ENCODE results near the gene ULK3. TPM values are rescaled to one million over a fixed set of nuclear protein-coding genes. Genes with fewer than 3 reads are reported as not detected.

Gene ULK3
- total and polyA plus RNA-seq, 2 of the 4 experiments (the other 2 are of a cell fraction), result 11.8 to 22.7 TPM

- H3K36me3 ChIP-seq (ENCODE audit: control insufficient read depth, insufficient read depth, low read length), result peaks cover 16% of the 10 kb centered on the region
- H2AK5ac ChIP-seq (ENCODE audit: low read depth, low read length), result no peak overlapping the region
- H3K9me3 ChIP-seq (ENCODE audit: control insufficient read depth, insufficient read depth, low read length), result no peaks in the 10 kb centered on the region
- H3K27ac ChIP-seq (ENCODE audit: insufficient read depth, low read length), result no peak overlapping the region
- in situ Hi-C loops (cut with MboI; ENCODE audit: low sequenced_read_pairs) (no loop called here), dilution Hi-C loops (cut with HindIII; ENCODE audit: low sequenced_read_pairs, unreplicated experiment) (no loop called here), intact Hi-C loops (cut with micrococcal nuclease) (no loop called here)
- H4K91ac ChIP-seq (ENCODE audit: insufficient read depth, low read depth, low read length), result no peak overlapping the region
- no peak overlapping the region for H3K4me2 ChIP-seq (ENCODE audit: low read depth, low read length)
- H3K14ac ChIP-seq (replicated peaks; ENCODE audit: low read depth, low read length), result no peak overlapping the region
- peaks cover 60% of the 10 kb centered on the region for H4K20me1 ChIP-seq (ENCODE audit: insufficient read depth, low read length)
- ATAC-seq (ENCODE audit: low read depth) (no peak), DNase-seq (no peak)
- H2AK9ac ChIP-seq (replicated peaks; ENCODE audit: low read depth, low read length, poor library complexity), result peak overlapping the region; percentile 57
- no CpG with 5 or more reads among the region's 4 CpGs for WGBS, 2 experiments (ENCODE audit: extremely low coverage in 2 of 2, insufficient read length in 1 of 2)
- POLR2A ChIA-PET (ENCODE audit: unreplicated experiment), result no interaction called here
- no peaks in the 10 kb centered on the region for H3K27me3 ChIP-seq (ENCODE audit: control insufficient read depth, insufficient read depth, low read length)
- no TSS peak for BruUV-seq (replicated peaks)
- no peak overlapping the region for H2BK20ac ChIP-seq (ENCODE audit: low read depth, low read length)
- no peak overlapping the region for H2BK15ac ChIP-seq (ENCODE audit: low read depth, low read length)
- no peak overlapping the region for H4K5ac ChIP-seq (ENCODE audit: low read depth, low read length)
- CTCF ChIA-PET, result interaction anchor here (1.5 kb wide), 1 partner anchor 44 kb away, joined by 5 read pairs; no protein-coding TSS in a partner anchor
- H3K56ac ChIP-seq (ENCODE audit: extremely low read depth, insufficient read depth, low read length), result no peak overlapping the region
- H3K4me3 ChIP-seq (ENCODE audit: insufficient read depth, low read depth, low read length), result no peak overlapping the region
- peaks cover 11% of the 10 kb centered on the region for H3K9me1 ChIP-seq (ENCODE audit: insufficient read depth, low read length)
- H3K9ac ChIP-seq (ENCODE audit: low read depth, low read length), result no peak overlapping the region
- H2AFZ ChIP-seq (replicated peaks; ENCODE audit: low read length, poor library complexity), result no peak overlapping the region
- H2BK5ac ChIP-seq (ENCODE audit: low read depth, low read length, poor library complexity, severe bottlenecking), result no peak overlapping the region
- no peak overlapping the region for H2BK120ac ChIP-seq (ENCODE audit: low read depth, low read length)
- TF ChIP-seq MAFK (IDR thresholded peaks at IDR 0.05; ENCODE audit: low read depth, low read length), result no peak
- no peak for TF ChIP-seq POLR2A (IDR thresholded peaks at IDR 0.05; ENCODE audit: low read depth, low read length)
- TF ChIP-seq, protein P1, sequence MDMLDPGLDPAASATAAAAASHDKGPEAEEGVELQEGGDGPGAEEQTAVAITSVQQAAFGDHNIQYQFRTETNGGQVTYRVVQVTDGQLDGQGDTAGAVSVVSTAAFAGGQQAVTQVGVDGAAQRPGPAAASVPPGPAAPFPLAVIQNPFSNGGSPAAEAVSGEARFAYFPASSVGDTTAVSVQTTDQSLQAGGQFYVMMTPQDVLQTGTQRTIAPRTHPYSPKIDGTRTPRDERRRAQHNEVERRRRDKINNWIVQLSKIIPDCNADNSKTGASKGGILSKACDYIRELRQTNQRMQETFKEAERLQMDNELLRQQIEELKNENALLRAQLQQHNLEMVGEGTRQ (IDR thresholded peaks at IDR 0.05; ENCODE audit: low read depth, low read length), result no peak
- no peak for TF ChIP-seq ELK1 (IDR thresholded peaks at IDR 0.05; ENCODE audit: borderline replicate concordance, low read depth, low read length)
- TF ChIP-seq MAZ (IDR thresholded peaks at IDR 0.05; ENCODE audit: borderline replicate concordance, low read depth, low read length), result no peak
- no peak for TF ChIP-seq RCOR1 (IDR thresholded peaks at IDR 0.05; ENCODE audit: insufficient replicate concordance, low read length)
- no peak for TF ChIP-seq CHD1 (IDR thresholded peaks at IDR 0.05; ENCODE audit: low read depth, low read length)
- TF ChIP-seq, protein P2, sequence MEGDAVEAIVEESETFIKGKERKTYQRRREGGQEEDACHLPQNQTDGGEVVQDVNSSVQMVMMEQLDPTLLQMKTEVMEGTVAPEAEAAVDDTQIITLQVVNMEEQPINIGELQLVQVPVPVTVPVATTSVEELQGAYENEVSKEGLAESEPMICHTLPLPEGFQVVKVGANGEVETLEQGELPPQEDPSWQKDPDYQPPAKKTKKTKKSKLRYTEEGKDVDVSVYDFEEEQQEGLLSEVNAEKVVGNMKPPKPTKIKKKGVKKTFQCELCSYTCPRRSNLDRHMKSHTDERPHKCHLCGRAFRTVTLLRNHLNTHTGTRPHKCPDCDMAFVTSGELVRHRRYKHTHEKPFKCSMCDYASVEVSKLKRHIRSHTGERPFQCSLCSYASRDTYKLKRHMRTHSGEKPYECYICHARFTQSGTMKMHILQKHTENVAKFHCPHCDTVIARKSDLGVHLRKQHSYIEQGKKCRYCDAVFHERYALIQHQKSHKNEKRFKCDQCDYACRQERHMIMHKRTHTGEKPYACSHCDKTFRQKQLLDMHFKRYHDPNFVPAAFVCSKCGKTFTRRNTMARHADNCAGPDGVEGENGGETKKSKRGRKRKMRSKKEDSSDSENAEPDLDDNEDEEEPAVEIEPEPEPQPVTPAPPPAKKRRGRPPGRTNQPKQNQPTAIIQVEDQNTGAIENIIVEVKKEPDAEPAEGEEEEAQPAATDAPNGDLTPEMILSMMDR (conservative IDR thresholded peaks at IDR 0.05; ENCODE audit: low read depth, low read length), result no peak
- no peak for TF ChIP-seq RFX5 (IDR thresholded peaks at IDR 0.05; ENCODE audit: low read depth, low read length)
- TF ChIP-seq RAD21 (IDR thresholded peaks at IDR 0.05; ENCODE audit: low read length), result no peak
- no peak for TF ChIP-seq MXI1 (IDR thresholded peaks at IDR 0.05; ENCODE audit: borderline replicate concordance, low read depth, low read length)
- TF ChIP-seq CEBPB (IDR thresholded peaks at IDR 0.05; ENCODE audit: low read depth, low read length), result no peak
- no peak for TF ChIP-seq NFE2L2 (IDR thresholded peaks at IDR 0.05; ENCODE audit: low read depth, low read length)
- TF ChIP-seq SMC3 (IDR thresholded peaks at IDR 0.05; ENCODE audit: low read depth, low read length), result no peak
- TF ChIP-seq FOS (IDR thresholded peaks at IDR 0.05; ENCODE audit: low read depth, low read length), result no peak
- TF ChIP-seq BHLHE40 (IDR thresholded peaks at IDR 0.05; ENCODE audit: low read depth, low read length), result no peak
- no peak overlapping the region for H3K23ac ChIP-seq (ENCODE audit: low read depth, low read length)
- no peak overlapping the region for H3K4ac ChIP-seq (ENCODE audit: low read depth, low read length)
- H3K4me1 ChIP-seq (ENCODE audit: control insufficient read depth, insufficient read depth, low read length), result peaks cover under 1% of the 10 kb centered on the region; the same call in 1 of the 2 replicates
- peaks cover 23 to 66% of the 10 kb centered on the region in 2 experiments for H3K79me1 ChIP-seq (ENCODE audit: low read depth in 1 of 2, low read length in 2 of 2)
- no peak overlapping the region for H4K8ac ChIP-seq (ENCODE audit: low read depth in 2 of 2, low read length in 2 of 2)
- H3K18ac ChIP-seq (ENCODE audit: low read depth, low read length), result no peak overlapping the region
Observed at GRCh38 chr15:74858369-74858740, 15.4 kb upstream of the ULK3 start.

Data from IMR-90 (cell line).